ENCODE results near the gene FBXW11.

GRCh38 chr5:171899792-171900191 is 106.6 kb downstream of the FBXW11 start:
- TF ChIP-seq CTCF (conservative IDR thresholded peaks at IDR 0.05 in 1 of 2, IDR thresholded peaks at IDR 0.05 in 1 of 2; ENCODE audit: extremely low read depth in 1 of 2, insufficient read depth in 1 of 2, low read depth in 1 of 2, low read length in 2 of 2) (no peak), EZH2 (IDR thresholded peaks at IDR 0.05; ENCODE audit: borderline replicate concordance, low read length) (no peak)
